Activated CD8-positive, alpha-beta T cell treated with anti-CD3 and anti-CD28 coated beads, Interleukin-2, amount 10 ng/mL, durations not matched to agents 7 days and 5 days (primary cell): ENCODE measurements around the gene POU5F1. TPM values are rescaled to one million over a fixed set of nuclear protein-coding genes. Genes with fewer than 3 reads are reported as not detected.
"Not testable (repeated sequence)": the region's sequence is repeated elsewhere in the genome, so short reads cannot be mapped to it uniquely, and the experiment has no call there.

ENCODE experiments used
- ATAC-seq: fragments of 150-1000 bp; cut with Tn5 transposase; one replicate; pipeline ENCODE4 v1.10.0; 2021; ENCODE audit warnings: moderate library complexity
- CTCF ChIA-PET: fragments of 350-600 bp; sonication (Branson Sonifier 250); formaldehyde crosslinking; loops from one replicate; lab custom pipeline; 2021; ENCODE audit warnings: antibody characterized with exemption; lab: Charles Lee
- POLR2A ChIA-PET: fragments of 350-600 bp; sonication (Branson Sonifier 250); formaldehyde crosslinking; loops from one replicate; lab custom pipeline; 2021; ENCODE audit warnings: antibody characterized with exemption; lab: Charles Lee
- DNase-seq: peaks from one replicate; pipeline ENCODE4 v3.0.0-alpha.2; 2020
- H3K27ac Mint-ChIP-seq: one replicate; pipeline ENCODE4 v1.8.0; 2021; ENCODE audit warnings: mild to moderate bottlenecking, mixed read lengths
- H3K27me3 Mint-ChIP-seq: one replicate; pipeline ENCODE4 v1.8.0; 2021; ENCODE audit warnings: low read depth, mixed read lengths
- H3K36me3 Mint-ChIP-seq: one replicate; pipeline ENCODE4 v1.8.0; 2021; ENCODE audit warnings: low read depth, mixed read lengths
- H3K4me1 Mint-ChIP-seq: one replicate; pipeline ENCODE4 v1.8.0; 2021; ENCODE audit warnings: low read depth, mixed read lengths
- H3K4me3 Mint-ChIP-seq: one replicate; pipeline ENCODE4 v1.8.0; 2021; ENCODE audit warnings: mild to moderate bottlenecking, mixed read lengths
- H3K9me3 Mint-ChIP-seq: one replicate; pipeline ENCODE4 v1.8.0; 2022; ENCODE audit warnings: mixed read lengths; ENCODE audit not compliant: insufficient read depth
- total RNA-seq, 2 experiments: library from RNA; stranded (reverse); gene quantifications; one replicate each; pipeline ENCODE4 v1.2.3, GENCODE V29; 2021

The POU5F1 gene
- total RNA-seq, 2 experiments from 2014 or later, result not detected

DNA sequence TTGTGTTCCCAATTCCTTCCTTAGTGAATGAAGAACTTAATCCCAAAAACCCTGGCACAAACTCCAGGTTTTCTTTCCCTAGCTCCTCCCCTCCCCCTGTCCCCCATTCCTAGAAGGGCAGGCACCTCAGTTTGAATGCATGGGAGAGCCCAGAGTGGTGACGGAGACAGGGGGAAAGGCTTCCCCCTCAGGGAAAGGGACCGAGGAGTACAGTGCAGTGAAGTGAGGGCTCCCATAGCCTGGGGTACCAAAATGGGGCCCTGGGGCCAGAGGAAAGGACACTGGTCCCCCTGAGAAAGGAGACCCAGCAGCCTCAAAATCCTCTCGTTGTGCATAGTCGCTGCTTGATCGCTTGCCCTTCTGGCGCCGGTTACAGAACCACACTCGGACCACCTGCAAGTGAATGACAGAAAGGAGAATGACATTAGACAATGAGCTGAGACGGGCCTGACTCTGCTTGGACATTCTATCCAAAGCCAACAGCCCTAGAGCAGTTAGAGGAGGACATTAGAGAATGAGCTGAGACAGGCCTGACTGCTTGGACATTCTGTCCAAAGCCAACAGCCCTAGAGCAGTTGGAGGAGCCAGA lies 5.9 kb downstream of the POU5F1 start:
- peaks cover 29% of the 10 kb centered on the region for H3K4me1 Mint-ChIP-seq
- not testable (repeated sequence) for H3K9me3 Mint-ChIP-seq, H3K27me3 Mint-ChIP-seq

DNA sequence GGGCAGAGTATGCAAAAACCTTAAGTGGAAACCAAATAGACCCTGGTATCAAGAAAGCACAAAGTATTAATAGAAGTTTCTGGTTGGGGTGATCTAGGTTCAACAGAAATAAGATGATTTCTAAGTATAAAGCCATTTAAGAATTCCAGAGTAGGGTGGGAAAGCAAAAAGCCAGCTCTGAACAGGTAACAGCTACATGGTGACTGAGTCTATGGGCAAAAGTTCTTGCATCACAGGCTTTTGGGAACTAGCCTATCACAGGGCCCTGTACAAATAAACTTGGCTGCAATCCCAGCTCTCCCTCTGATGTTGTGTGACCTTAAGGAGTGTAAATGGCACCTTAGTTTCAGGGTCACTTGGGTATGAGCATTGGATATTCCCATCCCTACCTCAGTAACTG lies 6.6 kb downstream of the POU5F1 start:
- Mint-ChIP-seq H3K4me3 (no peak overlapping the region), H3K9me3 (no peaks in the 10 kb centered on the region), H3K4me1 (peaks cover 31% of the 10 kb centered on the region), H3K36me3 (peaks cover 54% of the 10 kb centered on the region), H3K27ac (no peak overlapping the region), H3K27me3 (no peaks in the 10 kb centered on the region)
- CTCF ChIA-PET, result no interaction called here
- ATAC-seq (no peak), DNase-seq (no peak)
- POLR2A ChIA-PET, result no interaction called here

More for the DNA sequence above, 5.9 kb downstream of the POU5F1 start:
- POLR2A ChIA-PET, result interaction anchor here (0.9 kb wide), 1 partner anchor 10 kb away, joined by 3 read pairs; no protein-coding TSS in a partner anchor
- H3K36me3 Mint-ChIP-seq, result peaks cover 47% of the 10 kb centered on the region
- DNase-seq, ATAC-seq, H3K4me3 Mint-ChIP-seq, H3K27ac Mint-ChIP-seq, CTCF ChIA-PET: not testable (repeated sequence)

GRCh38 chr6:31162463-31163165 lies 7.9 kb downstream of the POU5F1 start:
- peaks cover 33% of the 10 kb centered on the region for H3K4me1 Mint-ChIP-seq
- peaks cover 62% of the 10 kb centered on the region for H3K36me3 Mint-ChIP-seq
- H3K9me3 Mint-ChIP-seq, result no peaks in the 10 kb centered on the region
- no peak for DNase-seq
- ATAC-seq, result no peak
- no peak overlapping the region for H3K27ac Mint-ChIP-seq
- H3K4me3 Mint-ChIP-seq, result no peak overlapping the region
- H3K27me3 Mint-ChIP-seq, result no peaks in the 10 kb centered on the region
- ChIA-PET POLR2A (interaction anchor here (0.6 kb wide), 1 partner anchor 170 kb away, joined by 3 read pairs; no protein-coding TSS in a partner anchor), CTCF (interaction anchor here (1.4 kb wide), 1 partner anchor 204 kb away, joined by 4 read pairs; no protein-coding TSS in a partner anchor)

- no peak overlapping the region for H3K27ac Mint-ChIP-seq
- POLR2A ChIA-PET, result no interaction called here
- peak overlapping the region; percentile 27 for H3K4me3 Mint-ChIP-seq
- no peak for ATAC-seq
- no peak for DNase-seq
- H3K36me3 Mint-ChIP-seq, result peaks cover 59% of the 10 kb centered on the region
- CTCF ChIA-PET, result interaction anchor here (1.4 kb wide), 1 partner anchor 205 kb away, joined by 4 read pairs; no protein-coding TSS in a partner anchor
- no peaks in the 10 kb centered on the region for H3K9me3 Mint-ChIP-seq
- peaks cover 43% of the 10 kb centered on the region for H3K4me1 Mint-ChIP-seq
- H3K27me3 Mint-ChIP-seq, result no peaks in the 10 kb centered on the region
Measured at GRCh38 chr6:31161216-31162126, 9.0 kb downstream of the POU5F1 start.

DNA sequence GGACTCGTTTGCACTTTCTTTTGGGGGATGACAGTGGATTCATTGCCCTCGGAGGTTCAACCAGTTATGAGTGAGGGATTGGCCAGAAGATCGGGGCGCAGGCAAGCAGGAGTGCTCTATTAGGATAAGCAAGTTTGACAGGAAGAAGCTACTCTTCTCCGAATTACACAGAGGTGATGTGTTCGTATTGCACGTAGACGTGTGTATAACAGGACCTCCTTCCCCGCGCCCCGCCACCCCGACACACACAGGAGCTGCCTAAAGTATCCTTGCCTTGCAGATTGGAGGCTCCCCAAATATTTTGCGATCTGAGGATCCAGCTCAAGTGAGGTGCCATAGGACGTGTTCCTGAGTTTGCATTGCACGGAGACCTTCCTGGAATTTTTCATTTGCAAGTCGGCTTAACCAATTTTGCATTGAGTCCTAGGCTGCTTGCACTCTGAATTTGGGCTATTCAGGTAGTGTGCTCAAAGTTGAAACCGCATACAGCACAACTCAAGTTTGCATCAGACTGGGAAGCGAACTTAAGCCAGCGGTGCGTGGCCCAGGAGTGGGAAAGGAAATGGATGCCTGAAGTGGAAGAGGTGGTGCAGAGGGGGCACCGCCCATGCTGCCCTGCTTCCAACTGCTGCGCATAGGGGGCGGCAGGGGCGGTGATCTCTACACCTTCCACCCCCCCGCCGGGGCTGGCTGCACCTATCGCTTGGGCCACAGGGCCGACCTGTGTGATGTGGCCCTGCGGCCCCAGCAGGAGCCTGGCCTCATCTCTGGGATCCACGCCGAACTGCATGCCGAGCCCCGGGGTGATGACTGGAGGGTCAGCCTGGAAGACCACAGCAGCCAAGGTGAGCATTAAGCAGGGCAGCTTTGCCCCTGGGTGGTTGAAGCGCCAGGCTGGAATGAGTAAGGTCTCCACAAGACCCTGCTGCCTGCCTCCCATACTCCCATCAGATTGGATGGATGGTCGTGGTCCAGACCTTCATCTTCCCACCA lies 11.3 kb downstream of the POU5F1 start:
- peaks cover 62% of the 10 kb centered on the region for H3K36me3 Mint-ChIP-seq
- no peaks in the 10 kb centered on the region for H3K9me3 Mint-ChIP-seq
- peak overlapping the region; percentile 81 for H3K27ac Mint-ChIP-seq
- ATAC-seq, result peak; percentile 22
- no peaks in the 10 kb centered on the region for H3K27me3 Mint-ChIP-seq
- ChIA-PET POLR2A (interaction anchor here (0.6 to 1.6 kb wide), 10 partner anchors 10 to 471 kb away, joined by 3 to 7 read pairs (median 3); no protein-coding TSS in a partner anchor), CTCF (interaction anchor here (0.8 to 4.0 kb wide), 13 partner anchors 11 to 240 kb away, joined by 3 to 21 read pairs (median 4); partner anchors contain the start of gene PSORS1C2)
- peaks cover 45% of the 10 kb centered on the region for H3K4me1 Mint-ChIP-seq
- peak overlapping the region; percentile 91 for H3K4me3 Mint-ChIP-seq
- DNase-seq, result peak; percentile 55

DNA sequence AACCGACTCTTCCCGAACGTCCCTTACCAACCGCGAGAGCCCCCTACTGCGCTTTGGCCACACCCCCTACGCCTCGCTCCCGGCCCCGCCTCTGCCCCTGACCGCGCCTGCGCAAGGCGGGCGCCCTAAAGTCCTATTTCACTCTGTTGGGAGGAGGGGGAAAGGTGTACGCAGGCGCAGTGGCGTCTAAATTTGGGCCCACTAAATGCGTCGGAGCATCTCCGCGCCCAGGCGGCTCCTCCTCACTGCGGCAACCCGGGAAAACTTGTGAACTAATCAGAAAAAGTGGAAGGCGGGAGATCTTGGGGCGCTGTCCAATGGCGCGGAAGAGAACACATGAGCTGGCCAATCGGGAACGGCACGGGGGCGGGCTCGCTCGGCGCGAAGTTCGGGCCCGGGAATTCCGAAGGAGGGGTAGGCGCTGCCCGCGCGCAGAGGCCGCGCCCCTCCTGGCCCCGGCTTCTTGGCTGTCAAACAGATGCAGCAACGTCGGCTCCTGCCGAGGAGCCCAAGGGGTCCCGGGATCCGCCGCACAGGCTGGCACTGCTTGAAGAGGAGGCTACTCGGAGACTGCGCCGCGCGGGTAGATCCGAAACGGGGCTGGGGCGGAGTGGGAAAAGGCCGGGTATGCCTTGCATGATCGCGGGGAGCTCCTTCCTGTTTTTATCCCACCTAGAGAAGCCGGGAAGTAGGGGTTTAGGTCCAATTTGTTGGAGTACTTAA lies 12.2 kb downstream of the POU5F1 start, which contains the start of gene TCF19:
Gene TCF19 (plus strand): TSS at position 450 of the 723 bp plus-strand sequence. CDS start 881 bp downstream, outside the sequence.
- Mint-ChIP-seq H3K36me3 (peaks cover 57% of the 10 kb centered on the region), H3K9me3 (no peaks in the 10 kb centered on the region), H3K4me1 (peaks cover 40% of the 10 kb centered on the region), H3K27me3 (no peaks in the 10 kb centered on the region), H3K27ac (peak within 1 kb of the TSS; percentile 81), H3K4me3 (peak within 1 kb of the TSS; percentile 91)
- ATAC-seq (peak; percentile 95), DNase-seq (peak; percentile 100)
- ChIA-PET POLR2A (interaction anchor here (0.6 to 1.6 kb wide), 8 partner anchors 11 to 470 kb away, joined by 3 to 7 read pairs (median 3); no protein-coding TSS in a partner anchor), CTCF (interaction anchor here (0.8 to 4.0 kb wide), 11 partner anchors 10 to 241 kb away, joined by 3 to 21 read pairs (median 4); no protein-coding TSS in a partner anchor)

- DNase-seq (no peak), ATAC-seq (peak; percentile 43)
- Mint-ChIP-seq H3K27ac (peak within 1 kb of the TSS; percentile 81), H3K4me3 (peak within 1 kb of the TSS; percentile 91), H3K36me3 (peaks cover 52% of the 10 kb centered on the region), H3K4me1 (peaks cover 38% of the 10 kb centered on the region), H3K9me3 (no peaks in the 10 kb centered on the region), H3K27me3 (no peaks in the 10 kb centered on the region)
- ChIA-PET CTCF (interaction anchor here (0.9 to 4.0 kb wide), 8 partner anchors 10 to 242 kb away, joined by 3 to 21 read pairs (median 5); no protein-coding TSS in a partner anchor), POLR2A (interaction anchor here (0.6 to 1.4 kb wide), 2 partner anchors 24 to 243 kb away, joined by 3 read pairs; no protein-coding TSS in a partner anchor)
Measured at GRCh38 chr6:31157513-31158139, 12.9 kb downstream of the POU5F1 start, which contains the start of gene CCHCR1. TSS of gene CCHCR1 (minus strand) at chr6:31157802. CDS start at chr6:31157600, 202 bp downstream.

DNA sequence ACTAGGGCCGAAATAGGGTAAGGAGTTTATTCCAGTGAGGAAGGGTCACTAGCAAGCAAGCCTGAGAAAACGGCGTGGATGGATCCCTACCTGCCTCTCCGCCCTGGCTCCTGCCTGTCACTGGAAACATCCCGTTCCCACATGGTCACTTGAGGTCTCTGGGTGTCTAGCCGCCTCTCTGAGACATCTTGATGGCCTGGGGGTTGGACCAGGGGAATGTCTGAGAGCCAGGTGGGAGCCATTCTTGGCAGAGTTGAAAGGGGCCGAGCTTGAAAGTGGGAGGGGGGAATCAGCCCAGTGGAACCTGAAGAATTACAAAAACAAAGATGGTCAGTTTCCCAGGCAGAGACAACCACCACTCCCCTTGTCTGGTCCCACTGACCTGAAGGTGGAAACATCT lies 13.8 kb downstream of the POU5F1 start:
- CTCF ChIA-PET, result interaction anchor here (4.0 kb wide), 1 partner anchor 210 kb away, joined by 21 read pairs; no protein-coding TSS in a partner anchor
- no peak for DNase-seq
- POLR2A ChIA-PET, result no interaction called here
- Mint-ChIP-seq H3K27me3 (no peaks in the 10 kb centered on the region), H3K36me3 (peaks cover 43% of the 10 kb centered on the region), H3K9me3 (no peaks in the 10 kb centered on the region), H3K27ac (no peak overlapping the region), H3K4me3 (peak overlapping the region; percentile 91), H3K4me1 (peaks cover 34% of the 10 kb centered on the region)
- no peak for ATAC-seq

DNA sequence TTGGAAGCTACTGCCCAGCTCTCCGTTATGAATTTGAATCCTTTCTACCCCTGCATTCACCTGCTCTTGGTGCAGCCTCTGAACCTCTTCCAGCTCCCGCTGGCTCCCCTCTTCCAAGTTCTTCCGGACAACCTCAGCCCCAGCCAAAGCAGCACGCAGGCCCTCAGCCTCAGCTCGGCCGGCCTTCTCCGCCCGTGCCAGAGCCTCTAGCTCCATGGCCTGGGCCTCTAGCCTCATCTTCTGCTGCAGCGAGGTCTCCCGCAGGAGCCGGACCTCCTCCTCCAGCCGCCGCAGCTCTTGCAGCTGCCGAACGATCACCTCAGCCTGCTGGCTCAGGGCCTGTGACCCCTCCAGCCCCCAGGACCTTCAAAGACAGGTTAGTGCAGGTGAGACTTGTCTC lies 16.0 kb downstream of the POU5F1 start:
- no peaks in the 10 kb centered on the region for H3K27me3 Mint-ChIP-seq
- CTCF ChIA-PET, result interaction anchor here (1.3 kb wide), 1 partner anchor 212 kb away, joined by 3 read pairs; no protein-coding TSS in a partner anchor
- H3K36me3 Mint-ChIP-seq, result peaks cover 33% of the 10 kb centered on the region
- H3K27ac Mint-ChIP-seq, result no peak overlapping the region
- no peak overlapping the region for H3K4me3 Mint-ChIP-seq
- peaks cover 14% of the 10 kb centered on the region for H3K4me1 Mint-ChIP-seq
- POLR2A ChIA-PET, result no interaction called here
- DNase-seq, result no peak
- ATAC-seq, result no peak
- H3K9me3 Mint-ChIP-seq, result no peaks in the 10 kb centered on the region
